ENCODE results near the gene CIRBP. TPM values are rescaled to one million over a fixed set of nuclear protein-coding genes. Genes with fewer than 3 reads are reported as not detected.

Gene CIRBP
- total and polyA plus RNA-seq, 9 of the 15 experiments (the other 6 are each of a cell fraction or from before 2014, with no cell fraction given), result 20.5 to 327 (median 176) TPM

DNA sequence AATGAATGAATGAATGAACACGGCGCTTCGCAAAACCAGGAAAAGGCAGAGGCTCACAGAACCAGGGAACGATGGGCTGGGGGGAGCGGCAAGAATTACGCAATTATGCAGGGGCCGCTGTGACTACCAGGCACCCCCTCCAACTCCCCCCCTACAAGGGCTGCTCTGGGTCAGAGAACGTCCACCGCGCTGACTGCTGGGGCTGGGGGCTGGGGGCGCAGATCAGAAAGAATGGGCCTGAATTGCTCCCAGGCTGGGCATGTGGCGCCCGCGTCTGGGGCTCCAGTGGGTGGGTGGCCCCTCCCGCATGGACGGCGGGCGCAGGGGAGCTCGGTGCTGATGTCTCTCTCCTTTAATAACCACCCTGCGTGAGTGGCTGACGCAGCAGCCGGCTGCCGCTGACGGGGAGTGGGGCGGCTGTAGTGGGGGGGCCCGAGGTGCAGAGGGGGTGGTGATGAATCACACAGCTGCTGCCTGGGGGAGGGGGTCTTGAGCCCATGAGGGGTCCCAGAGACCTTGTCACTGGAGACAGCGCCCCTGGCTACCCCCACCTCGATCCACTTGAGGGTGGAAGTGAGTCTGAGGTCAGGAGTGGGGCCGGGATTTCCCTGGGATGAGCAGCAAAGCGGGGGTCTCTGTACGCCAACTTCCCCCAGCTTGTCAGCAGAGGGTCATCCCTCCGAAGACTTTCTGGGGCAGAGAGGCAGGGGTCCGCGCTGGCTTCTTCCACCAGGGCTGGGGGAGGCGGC is 1.5 kb upstream of the CIRBP start:
- peak overlapping the region; percentile 57 for H3K27ac ChIP-seq (ENCODE audit: extremely low read depth, low read depth, low read length)
- POLR2A ChIA-PET, result interaction anchor here (1.4 to 3.0 kb wide), 2 partner anchors 10 to 25 kb away, joined by 3 to 90 read pairs; partner anchors contain the start of gene ATP5F1D
- TF ChIP-seq HNRNPLL (IDR thresholded peaks at IDR 0.05; ENCODE audit: low read depth, low read length, poor library complexity, severe bottlenecking), result no peak
- TF ChIP-seq FOSL1 (tag; conservative IDR thresholded peaks at IDR 0.05), result no peak
- peak; percentile 94 for TF ChIP-seq CEBPB (tag; IDR thresholded peaks at IDR 0.05)
- TF ChIP-seq, protein P1, sequence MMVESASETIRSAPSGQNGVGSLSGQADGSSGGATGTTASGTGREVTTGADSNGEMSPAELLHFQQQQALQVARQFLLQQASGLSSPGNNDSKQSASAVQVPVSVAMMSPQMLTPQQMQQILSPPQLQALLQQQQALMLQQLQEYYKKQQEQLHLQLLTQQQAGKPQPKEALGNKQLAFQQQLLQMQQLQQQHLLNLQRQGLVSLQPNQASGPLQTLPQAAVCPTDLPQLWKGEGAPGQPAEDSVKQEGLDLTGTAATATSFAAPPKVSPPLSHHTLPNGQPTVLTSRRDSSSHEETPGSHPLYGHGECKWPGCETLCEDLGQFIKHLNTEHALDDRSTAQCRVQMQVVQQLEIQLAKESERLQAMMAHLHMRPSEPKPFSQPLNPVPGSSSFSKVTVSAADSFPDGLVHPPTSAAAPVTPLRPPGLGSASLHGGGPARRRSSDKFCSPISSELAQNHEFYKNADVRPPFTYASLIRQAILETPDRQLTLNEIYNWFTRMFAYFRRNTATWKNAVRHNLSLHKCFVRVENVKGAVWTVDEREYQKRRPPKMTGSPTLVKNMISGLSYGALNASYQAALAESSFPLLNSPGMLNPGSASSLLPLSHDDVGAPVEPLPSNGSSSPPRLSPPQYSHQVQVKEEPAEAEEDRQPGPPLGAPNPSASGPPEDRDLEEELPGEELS (CRISPR knock-in tag; IDR thresholded peaks at IDR 0.05; ENCODE audit: borderline replicate concordance), result peak; percentile 13; the same call in 1 of the 2 replicates
- TF ChIP-seq, protein P2, sequence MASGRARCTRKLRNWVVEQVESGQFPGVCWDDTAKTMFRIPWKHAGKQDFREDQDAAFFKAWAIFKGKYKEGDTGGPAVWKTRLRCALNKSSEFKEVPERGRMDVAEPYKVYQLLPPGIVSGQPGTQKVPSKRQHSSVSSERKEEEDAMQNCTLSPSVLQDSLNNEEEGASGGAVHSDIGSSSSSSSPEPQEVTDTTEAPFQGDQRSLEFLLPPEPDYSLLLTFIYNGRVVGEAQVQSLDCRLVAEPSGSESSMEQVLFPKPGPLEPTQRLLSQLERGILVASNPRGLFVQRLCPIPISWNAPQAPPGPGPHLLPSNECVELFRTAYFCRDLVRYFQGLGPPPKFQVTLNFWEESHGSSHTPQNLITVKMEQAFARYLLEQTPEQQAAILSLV (tag; IDR thresholded peaks at IDR 0.05), result peak; percentile 65; the same call in 1 of the 2 replicates
- TF ChIP-seq, protein P3, sequence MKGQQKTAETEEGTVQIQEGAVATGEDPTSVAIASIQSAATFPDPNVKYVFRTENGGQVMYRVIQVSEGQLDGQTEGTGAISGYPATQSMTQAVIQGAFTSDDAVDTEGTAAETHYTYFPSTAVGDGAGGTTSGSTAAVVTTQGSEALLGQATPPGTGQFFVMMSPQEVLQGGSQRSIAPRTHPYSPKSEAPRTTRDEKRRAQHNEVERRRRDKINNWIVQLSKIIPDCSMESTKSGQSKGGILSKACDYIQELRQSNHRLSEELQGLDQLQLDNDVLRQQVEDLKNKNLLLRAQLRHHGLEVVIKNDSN (CRISPR knock-in tag; IDR thresholded peaks at IDR 0.05), result no peak; the same call in 1 of the 2 replicates
- TF ChIP-seq HMGN3 (IDR thresholded peaks at IDR 0.05; ENCODE audit: borderline replicate concordance, extremely low read depth, insufficient read length, low read depth, low read length), result peak; percentile 21
- peak; percentile 21; the same call in 1 of the 2 replicates for TF ChIP-seq ZBTB7A (IDR thresholded peaks at IDR 0.05; ENCODE audit: borderline replicate concordance, control insufficient read depth, low read depth, low read length)
- no peak for TF ChIP-seq XRCC4 (IDR thresholded peaks at IDR 0.05; ENCODE audit: extremely low read depth, insufficient read depth, insufficient read length)
- TF ChIP-seq LCOR (CRISPR knock-in tag; IDR thresholded peaks at IDR 0.05), result 0 out of 2 replicates have a peak, but pooled peaks have one; percentile 32

More for the DNA sequence above, 1.5 kb upstream of the CIRBP start:
- peaks cover 38% of the 10 kb centered on the region for H3K79me2 ChIP-seq (ENCODE audit: control insufficient read depth, insufficient read depth, low read length)
- FAIRE-seq (no peak), ATAC-seq (no peak), DNase-seq (ENCODE audit: extremely low read depth in 1 of 4, low spot score in 3 of 4) (peak in 1 of 4 experiments; percentile 55)
- H3K9me1 ChIP-seq (ENCODE audit: control insufficient read depth, insufficient read depth, low read length), result no peaks in the 10 kb centered on the region
- H3K4me3 ChIP-seq, result peak overlapping the region; percentile 59
- CTCF ChIA-PET (ENCODE audit: low intra/inter-chr PET ratio), result interaction anchor here (1.9 to 3.3 kb wide), 2 partner anchors 19 to 24 kb away, joined by 11 to 51 read pairs; partner anchors contain the start of gene MIDN
- H4K20me1 ChIP-seq (replicated peaks; ENCODE audit: control insufficient read depth, insufficient read depth, low read length), result peaks cover 26% of the 10 kb centered on the region
- H3K4me2 ChIP-seq (ENCODE audit: insufficient read depth, low read length), result peak overlapping the region; percentile 83
- H2AFZ ChIP-seq (ENCODE audit: low read depth, low read length), result peak overlapping the region; percentile 73
- 23% methylated on average over 24 of the region's 35 CpGs for WGBS (ENCODE audit: insufficient coverage, low coverage, missing lambda C conversion rate)
- H3K9me3 ChIP-seq (replicated peaks; ENCODE audit: control insufficient read depth, insufficient read depth, low read depth, low read length), result no peaks in the 10 kb centered on the region
- H3K36me3 ChIP-seq (ENCODE audit: control insufficient read depth, insufficient read depth, low read length), result peaks cover 29% of the 10 kb centered on the region
- H3K4me1 ChIP-seq (replicated peaks in 1 of 2; ENCODE audit: control insufficient read depth in 2 of 2, insufficient read depth in 2 of 2, low read length in 2 of 2), result peaks cover 59 to 93% of the 10 kb centered on the region in 2 experiments
- peak overlapping the region; percentile 48 to 92 for H3K9ac ChIP-seq (ENCODE audit: insufficient read depth in 1 of 2, low read depth in 2 of 2, low read length in 2 of 2)
- no peaks in the 10 kb centered on the region for H3K27me3 ChIP-seq (ENCODE audit: control insufficient read depth in 2 of 2, insufficient read depth in 2 of 2, low read length in 2 of 2)
- intact Hi-C loops (cut with micrococcal nuclease) (no loop called here), in situ Hi-C loops (cut with MboI) (no loop called here)
- BruUV-seq (replicated peaks), result no TSS peak

Data from K562 (cell line).